Germinal center (tissue), 1 donor: ENCODE results near the gene CFAP57.

Source experiments
- DNase-seq: peaks from one replicate; pipeline ENCODE4 v3.0.0; 2012; ENCODE audit warnings: mixed read lengths, low spot score

CFAP57 gene

GRCh38 chr1:43299101-43299500 lies 127.0 kb downstream of the CFAP57 start:
- no peak for DNase-seq

DNA sequence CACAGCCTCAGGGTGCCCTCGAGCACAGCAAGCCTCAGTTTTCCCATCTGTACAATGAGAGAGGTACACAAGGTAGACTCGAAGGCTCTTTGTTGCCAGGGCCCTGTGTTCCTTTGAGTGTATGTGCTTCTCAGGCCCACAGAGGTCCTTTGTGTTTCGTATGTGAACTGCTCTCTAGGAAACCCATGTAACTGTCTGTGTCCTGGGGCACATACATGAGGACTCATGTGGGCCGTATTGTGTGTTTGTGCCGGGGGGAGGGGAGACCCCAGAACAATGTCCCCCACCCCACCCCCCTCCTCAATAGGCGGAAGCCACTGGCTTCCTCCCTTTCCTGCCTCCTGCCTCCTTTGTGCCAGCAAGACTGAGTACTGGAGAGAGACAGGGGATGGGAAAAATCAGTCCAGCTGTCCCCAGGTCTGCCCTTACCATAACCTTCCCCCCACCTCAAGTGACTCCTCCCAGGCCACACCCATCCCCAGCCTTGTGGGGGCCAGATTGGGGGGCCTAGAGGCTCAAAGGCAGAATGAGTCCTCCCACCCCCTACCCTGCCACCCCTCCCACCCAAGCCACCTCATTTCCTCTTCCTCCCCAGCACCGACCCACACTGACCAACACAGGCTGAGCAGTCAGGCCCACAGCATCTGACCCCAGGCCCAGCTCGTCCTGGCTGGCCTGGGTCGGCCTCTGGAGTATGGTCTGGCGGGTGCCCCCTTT lies 128.4 kb downstream of the CFAP57 start, which contains the start of gene TIE1:
TSS of gene TIE1 (plus strand) at position 605 of the 717 bp plus-strand sequence. CDS start at position 695, 90 bp downstream.
- DNase-seq, result no peak

DNA sequence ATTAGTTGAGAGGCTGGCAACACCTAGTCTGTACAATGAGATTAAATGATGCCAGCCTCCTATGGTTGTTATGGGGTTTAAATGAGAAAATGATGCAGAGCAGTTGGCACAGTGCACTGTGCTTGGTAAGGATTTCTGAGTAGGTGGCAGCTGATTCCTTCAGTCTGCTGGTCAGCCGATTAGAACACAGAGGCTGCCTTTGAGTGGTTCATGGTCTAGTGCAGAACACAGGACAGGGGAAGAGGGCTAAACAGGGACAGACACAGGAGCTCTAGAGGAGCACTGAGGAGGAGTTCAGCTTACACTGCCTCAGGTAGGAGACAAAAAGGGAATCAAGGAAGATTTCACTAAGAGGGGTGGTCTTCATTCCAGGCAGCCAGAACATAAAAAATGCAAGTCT lies 130.1 kb downstream of the CFAP57 start:
- no peak for DNase-seq

DNA sequence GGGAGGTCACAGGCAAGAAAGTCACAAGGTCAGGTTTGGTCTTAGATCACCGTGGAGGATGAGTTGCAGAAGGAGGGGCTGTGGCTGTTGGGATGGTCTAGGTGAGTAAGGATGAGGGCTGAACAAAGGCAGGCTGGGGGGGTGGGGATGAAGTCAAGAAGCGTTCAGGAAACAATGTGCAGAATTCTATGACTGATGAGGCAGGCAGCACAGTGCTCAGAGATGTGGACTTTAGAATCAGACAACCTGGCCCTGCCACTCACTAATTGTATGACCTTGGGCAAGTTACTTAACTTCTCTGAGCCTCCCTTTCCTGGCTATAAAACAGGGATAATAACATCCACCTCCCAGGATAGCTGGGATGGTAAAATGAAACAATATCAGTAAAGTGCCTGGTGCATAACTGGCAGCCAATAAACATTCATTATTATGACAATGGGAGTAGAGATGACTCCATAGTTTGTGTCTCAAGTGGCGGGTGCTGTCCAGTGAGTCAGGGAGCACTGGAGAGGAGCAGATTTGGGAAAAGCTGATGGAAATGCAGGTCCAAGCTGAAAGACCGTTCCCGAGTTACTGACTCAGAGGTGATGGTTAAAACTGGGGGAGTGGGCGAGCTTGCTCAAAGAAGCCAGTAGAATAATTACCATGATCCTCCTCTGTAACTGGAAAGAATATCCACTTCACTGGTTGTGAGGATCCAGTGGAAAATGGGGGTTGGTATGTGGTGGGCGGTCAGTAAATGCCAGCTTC lies 130.8 kb downstream of the CFAP57 start:
- DNase-seq, result no peak

GRCh38 chr1:43303471-43304313 lies 131.6 kb downstream of the CFAP57 start:
- no peak for DNase-seq
